Measurements from ENCODE around the gene FLOT1. TPM values are rescaled to one million over a fixed set of nuclear protein-coding genes. Genes with fewer than 3 reads are reported as not detected.

The FLOT1 gene
- total and polyA plus RNA-seq, 9 of the 15 experiments (the other 6 are each of a cell fraction or from before 2014, with no cell fraction given) = 11.7 to 149 (median 118) TPM

DNA sequence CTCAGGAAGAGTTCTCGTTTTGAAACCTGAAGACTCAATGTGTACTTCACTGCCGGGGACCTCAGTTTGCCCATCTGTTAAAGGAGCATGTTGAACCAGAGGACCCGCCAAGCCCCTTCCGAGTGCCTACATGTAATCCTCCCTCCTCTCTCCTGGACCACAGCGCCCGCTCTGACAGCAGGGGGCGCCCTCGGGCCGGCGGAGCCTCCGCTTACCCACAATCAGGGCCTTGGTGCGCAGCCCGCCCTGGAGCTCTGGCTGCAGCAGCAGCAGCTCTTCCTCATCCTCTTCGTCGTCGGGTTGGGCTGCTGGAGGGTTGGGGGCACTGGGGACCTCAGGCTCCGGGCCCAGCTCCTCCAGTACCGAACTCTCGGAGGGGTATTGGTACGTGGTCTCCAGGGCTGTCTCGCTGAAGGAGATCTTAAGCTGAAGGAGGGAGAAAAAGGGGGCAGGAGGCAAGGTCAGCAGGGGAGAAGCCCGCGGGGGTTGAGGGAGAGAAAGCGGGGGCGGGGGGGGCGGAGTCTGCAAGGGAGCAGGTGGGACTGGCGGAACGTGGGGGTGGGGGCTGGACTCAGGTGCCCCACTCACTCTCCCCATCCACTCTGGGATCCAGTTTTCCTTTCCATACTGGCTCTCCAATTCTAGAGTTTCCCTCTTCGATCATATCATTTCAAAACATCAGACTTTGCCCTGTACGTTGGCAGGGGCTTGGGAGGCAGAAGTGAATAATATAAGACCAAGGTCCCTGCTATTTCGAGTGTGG lies 63.3 kb downstream of the FLOT1 start (continued):
- TF ChIP-seq, protein P1, sequence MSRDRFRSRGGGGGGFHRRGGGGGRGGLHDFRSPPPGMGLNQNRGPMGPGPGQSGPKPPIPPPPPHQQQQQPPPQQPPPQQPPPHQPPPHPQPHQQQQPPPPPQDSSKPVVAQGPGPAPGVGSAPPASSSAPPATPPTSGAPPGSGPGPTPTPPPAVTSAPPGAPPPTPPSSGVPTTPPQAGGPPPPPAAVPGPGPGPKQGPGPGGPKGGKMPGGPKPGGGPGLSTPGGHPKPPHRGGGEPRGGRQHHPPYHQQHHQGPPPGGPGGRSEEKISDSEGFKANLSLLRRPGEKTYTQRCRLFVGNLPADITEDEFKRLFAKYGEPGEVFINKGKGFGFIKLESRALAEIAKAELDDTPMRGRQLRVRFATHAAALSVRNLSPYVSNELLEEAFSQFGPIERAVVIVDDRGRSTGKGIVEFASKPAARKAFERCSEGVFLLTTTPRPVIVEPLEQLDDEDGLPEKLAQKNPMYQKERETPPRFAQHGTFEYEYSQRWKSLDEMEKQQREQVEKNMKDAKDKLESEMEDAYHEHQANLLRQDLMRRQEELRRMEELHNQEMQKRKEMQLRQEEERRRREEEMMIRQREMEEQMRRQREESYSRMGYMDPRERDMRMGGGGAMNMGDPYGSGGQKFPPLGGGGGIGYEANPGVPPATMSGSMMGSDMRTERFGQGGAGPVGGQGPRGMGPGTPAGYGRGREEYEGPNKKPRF (IDR thresholded peaks at IDR 0.05; ENCODE audit: low read depth, low read length) = no peak
- TF ChIP-seq HLTF (IDR thresholded peaks at IDR 0.05) = 0 out of 2 replicates have a peak, but pooled peaks have one; percentile 52
- TF ChIP-seq, protein P2, sequence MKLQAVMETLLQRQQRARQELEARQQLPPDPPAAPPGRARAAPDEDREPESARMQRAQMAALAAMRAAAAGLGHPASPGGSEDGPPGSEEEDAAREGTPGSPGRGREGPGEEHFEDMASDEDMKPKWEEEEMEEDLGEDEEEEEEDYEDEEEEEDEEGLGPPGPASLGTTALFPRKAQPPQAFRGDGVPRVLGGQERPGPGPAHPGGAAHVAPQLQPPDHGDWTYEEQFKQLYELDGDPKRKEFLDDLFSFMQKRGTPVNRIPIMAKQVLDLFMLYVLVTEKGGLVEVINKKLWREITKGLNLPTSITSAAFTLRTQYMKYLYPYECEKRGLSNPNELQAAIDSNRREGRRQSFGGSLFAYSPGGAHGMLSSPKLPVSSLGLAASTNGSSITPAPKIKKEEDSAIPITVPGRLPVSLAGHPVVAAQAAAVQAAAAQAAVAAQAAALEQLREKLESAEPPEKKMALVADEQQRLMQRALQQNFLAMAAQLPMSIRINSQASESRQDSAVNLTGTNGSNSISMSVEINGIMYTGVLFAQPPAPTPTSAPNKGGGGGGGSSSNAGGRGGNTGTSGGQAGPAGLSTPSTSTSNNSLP (IDR thresholded peaks at IDR 0.05; ENCODE audit: borderline replicate concordance, low read depth, low read length) = 0 out of 2 replicates have a peak, but pooled peaks have one; percentile 56
- no peak for TF ChIP-seq TSC22D4 (tag; IDR thresholded peaks at IDR 0.05)
- TF ChIP-seq, protein P3, sequence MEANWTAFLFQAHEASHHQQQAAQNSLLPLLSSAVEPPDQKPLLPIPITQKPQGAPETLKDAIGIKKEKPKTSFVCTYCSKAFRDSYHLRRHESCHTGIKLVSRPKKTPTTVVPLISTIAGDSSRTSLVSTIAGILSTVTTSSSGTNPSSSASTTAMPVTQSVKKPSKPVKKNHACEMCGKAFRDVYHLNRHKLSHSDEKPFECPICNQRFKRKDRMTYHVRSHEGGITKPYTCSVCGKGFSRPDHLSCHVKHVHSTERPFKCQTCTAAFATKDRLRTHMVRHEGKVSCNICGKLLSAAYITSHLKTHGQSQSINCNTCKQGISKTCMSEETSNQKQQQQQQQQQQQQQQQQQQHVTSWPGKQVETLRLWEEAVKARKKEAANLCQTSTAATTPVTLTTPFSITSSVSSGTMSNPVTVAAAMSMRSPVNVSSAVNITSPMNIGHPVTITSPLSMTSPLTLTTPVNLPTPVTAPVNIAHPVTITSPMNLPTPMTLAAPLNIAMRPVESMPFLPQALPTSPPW (CRISPR knock-in tag; IDR thresholded peaks at IDR 0.05) = peak; percentile 63
- no peak for TF ChIP-seq ZNF282 (CRISPR knock-in tag; IDR thresholded peaks at IDR 0.05)
- peak; percentile 92 for TF ChIP-seq XRCC5 (IDR thresholded peaks at IDR 0.05; ENCODE audit: low read depth, low read length)
- peak; percentile 55; the same call in 1 of the 2 replicates for TF ChIP-seq ZNF143 (CRISPR knock-in tag; IDR thresholded peaks at IDR 0.05)
- peak in 1 of 2 experiments; percentile 38; a peak in 1 of 4 replicates for TF ChIP-seq ETV6 (IDR thresholded peaks at IDR 0.05; ENCODE audit: borderline replicate concordance in 1 of 2, low read depth in 2 of 2, low read length in 1 of 2)
- TF ChIP-seq ETV6 (CRISPR knock-in tag; IDR thresholded peaks at IDR 0.05; ENCODE audit: borderline replicate concordance) = no peak
- TF ChIP-seq GTF2A2 (tag; IDR thresholded peaks at IDR 0.05) = no peak
- no peak for TF ChIP-seq TCF7L2 (IDR thresholded peaks at IDR 0.05; ENCODE audit: low read depth, low read length)
- TF ChIP-seq, protein P4, sequence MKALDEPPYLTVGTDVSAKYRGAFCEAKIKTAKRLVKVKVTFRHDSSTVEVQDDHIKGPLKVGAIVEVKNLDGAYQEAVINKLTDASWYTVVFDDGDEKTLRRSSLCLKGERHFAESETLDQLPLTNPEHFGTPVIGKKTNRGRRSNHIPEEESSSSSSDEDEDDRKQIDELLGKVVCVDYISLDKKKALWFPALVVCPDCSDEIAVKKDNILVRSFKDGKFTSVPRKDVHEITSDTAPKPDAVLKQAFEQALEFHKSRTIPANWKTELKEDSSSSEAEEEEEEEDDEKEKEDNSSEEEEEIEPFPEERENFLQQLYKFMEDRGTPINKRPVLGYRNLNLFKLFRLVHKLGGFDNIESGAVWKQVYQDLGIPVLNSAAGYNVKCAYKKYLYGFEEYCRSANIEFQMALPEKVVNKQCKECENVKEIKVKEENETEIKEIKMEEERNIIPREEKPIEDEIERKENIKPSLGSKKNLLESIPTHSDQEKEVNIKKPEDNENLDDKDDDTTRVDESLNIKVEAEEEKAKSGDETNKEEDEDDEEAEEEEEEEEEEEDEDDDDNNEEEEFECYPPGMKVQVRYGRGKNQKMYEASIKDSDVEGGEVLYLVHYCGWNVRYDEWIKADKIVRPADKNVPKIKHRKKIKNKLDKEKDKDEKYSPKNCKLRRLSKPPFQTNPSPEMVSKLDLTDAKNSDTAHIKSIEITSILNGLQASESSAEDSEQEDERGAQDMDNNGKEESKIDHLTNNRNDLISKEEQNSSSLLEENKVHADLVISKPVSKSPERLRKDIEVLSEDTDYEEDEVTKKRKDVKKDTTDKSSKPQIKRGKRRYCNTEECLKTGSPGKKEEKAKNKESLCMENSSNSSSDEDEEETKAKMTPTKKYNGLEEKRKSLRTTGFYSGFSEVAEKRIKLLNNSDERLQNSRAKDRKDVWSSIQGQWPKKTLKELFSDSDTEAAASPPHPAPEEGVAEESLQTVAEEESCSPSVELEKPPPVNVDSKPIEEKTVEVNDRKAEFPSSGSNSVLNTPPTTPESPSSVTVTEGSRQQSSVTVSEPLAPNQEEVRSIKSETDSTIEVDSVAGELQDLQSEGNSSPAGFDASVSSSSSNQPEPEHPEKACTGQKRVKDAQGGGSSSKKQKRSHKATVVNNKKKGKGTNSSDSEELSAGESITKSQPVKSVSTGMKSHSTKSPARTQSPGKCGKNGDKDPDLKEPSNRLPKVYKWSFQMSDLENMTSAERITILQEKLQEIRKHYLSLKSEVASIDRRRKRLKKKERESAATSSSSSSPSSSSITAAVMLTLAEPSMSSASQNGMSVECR (CRISPR knock-in tag; IDR thresholded peaks at IDR 0.05) = 0 out of 2 replicates have a peak, but pooled peaks have one; percentile 39
- no peak for TF ChIP-seq NCOA2 (IDR thresholded peaks at IDR 0.05; ENCODE audit: partially characterized antibody in 2 of 2)
- TF ChIP-seq TAF9B (IDR thresholded peaks at IDR 0.05; ENCODE audit: partially characterized antibody) = no peak
- TF ChIP-seq KDM2B (CRISPR knock-in tag; IDR thresholded peaks at IDR 0.05) = 0 out of 2 replicates have a peak, but pooled peaks have one; percentile 9
- TF ChIP-seq CREM (IDR thresholded peaks at IDR 0.05; ENCODE audit: low read depth) = peak; percentile 48
